HepG2 (cell line): ENCODE results near the gene LOC128125822.

Experiments used
- ATM ChIP-seq: fragments of 450-650 bp; IDR thresholded peaks from 2 replicates; pipeline ENCODE4 v1.7.1; 2017; ENCODE audit warnings: mild to moderate bottlenecking, borderline replicate concordance
- GLI4 ChIP-seq: sonication (generic); formaldehyde crosslinking; IDR thresholded peaks from 2 replicates; pipeline ENCODE4 v1.5.1; 2020; ENCODE audit warnings: missing genetic modification reagents, mild to moderate bottlenecking, moderate library complexity, borderline replicate concordance
- HES4 ChIP-seq: sonication (generic); formaldehyde crosslinking; IDR thresholded peaks from 2 replicates; pipeline ENCODE4 v1.9.0; 2021; ENCODE audit warnings: mild to moderate bottlenecking, missing genetic modification reagents, borderline replicate concordance
- HMG20A ChIP-seq: IDR thresholded peaks from 2 replicates; pipeline ENCODE4 v1.6.1; 2016; ENCODE audit warnings: borderline replicate concordance
- ISX ChIP-seq: sonication (generic); formaldehyde crosslinking; conservative IDR thresholded peaks from 2 replicates; pipeline ENCODE4 v1.5.0; 2020; ENCODE audit warnings: missing genetic modification reagents
- KLF11 ChIP-seq: IDR thresholded peaks from 2 replicates; pipeline ENCODE4 v1.6.1; 2016; ENCODE audit warnings: missing compliant biosample characterization
- MIER2 ChIP-seq: IDR thresholded peaks from 2 replicates; pipeline ENCODE4 v1.6.1; 2016; ENCODE audit warnings: missing biosample characterization, missing genetic modification reagents
- MXD1 ChIP-seq: sonication (generic); formaldehyde crosslinking; IDR thresholded peaks from 2 replicates; pipeline ENCODE4 v1.4.0; 2020; ENCODE audit warnings: mild to moderate bottlenecking, missing genetic modification reagents
- MXI1 ChIP-seq: IDR thresholded peaks from 3 replicates; pipeline ENCODE4 v1.6.1; 2012; ENCODE audit warnings: low read depth, low read length, inconsistent platforms, borderline replicate concordance
- NR2F2 ChIP-seq: IDR thresholded peaks from 2 replicates; pipeline ENCODE4 v1.6.1; 2012; ENCODE audit warnings: low read depth, inconsistent platforms, borderline replicate concordance
- NR3C1 ChIP-seq: sonication (generic); formaldehyde crosslinking; IDR thresholded peaks from 2 replicates; pipeline ENCODE4 v1.4.0; 2020; ENCODE audit warnings: missing genetic modification reagents
- PAF1 ChIP-seq: IDR thresholded peaks from 2 replicates; pipeline ENCODE4 v1.6.1; 2016; ENCODE audit warnings: missing genetic modification reagents, missing compliant biosample characterization
- RBM39 ChIP-seq: fragments of 200-400 bp; formaldehyde crosslinking; IDR thresholded peaks from one replicate; pipeline ENCODE4 v1.6.1; 2018; ENCODE audit warnings: antibody characterized with exemption, mild to moderate bottlenecking, low read depth, low read length; ENCODE audit not compliant: poor library complexity, severe bottlenecking
- RNF2 ChIP-seq: fragments of 450-650 bp; conservative IDR thresholded peaks from 2 replicates; pipeline ENCODE4 v1.6.1; 2016; ENCODE audit warnings: low read depth
- SMAD9 ChIP-seq: sonication (generic); formaldehyde crosslinking; IDR thresholded peaks from 2 replicates; pipeline ENCODE4 v1.5.1; 2020; ENCODE audit warnings: mild to moderate bottlenecking, missing genetic modification reagents
- ZBTB38 ChIP-seq: sonication (generic); formaldehyde crosslinking; IDR thresholded peaks from 2 replicates; pipeline ENCODE4 v1.5.1; 2020; ENCODE audit warnings: mild to moderate bottlenecking, missing genetic modification reagents
- ZC3H4 ChIP-seq: sonication (generic); formaldehyde crosslinking; IDR thresholded peaks from 2 replicates; pipeline ENCODE4 v1.4.0; 2020; ENCODE audit warnings: missing genetic modification reagents, borderline replicate concordance
- ZFP37 ChIP-seq: sonication (generic); formaldehyde crosslinking; IDR thresholded peaks from 2 replicates; pipeline ENCODE4 v1.4.0; 2020; ENCODE audit warnings: missing genetic modification reagents, borderline replicate concordance
- ZNF605 ChIP-seq: sonication (generic); formaldehyde crosslinking; IDR thresholded peaks from 2 replicates; pipeline ENCODE4 v1.8.0; 2022; ENCODE audit warnings: mild to moderate bottlenecking, missing genetic modification reagents
- ZNF737 ChIP-seq: sonication (generic); formaldehyde crosslinking; IDR thresholded peaks from 2 replicates; pipeline ENCODE4 v1.5.0; 2020; ENCODE audit warnings: missing genetic modification reagents, mild to moderate bottlenecking, borderline replicate concordance
- TF ChIP-seq, protein P1 (sequence below): sonication (generic); formaldehyde crosslinking; IDR thresholded peaks from 2 replicates; pipeline ENCODE4 v1.4.0; 2020; ENCODE audit warnings: low read depth, mild to moderate bottlenecking, missing genetic modification reagents
- TF ChIP-seq, protein P2 (sequence below): IDR thresholded peaks from 2 replicates; pipeline ENCODE4 v1.6.1; 2016; ENCODE audit warnings: low read depth
- TF ChIP-seq, protein P3 (sequence below): sonication (generic); formaldehyde crosslinking; IDR thresholded peaks from 2 replicates; pipeline ENCODE4 v1.4.0; 2020; ENCODE audit warnings: missing genetic modification reagents
- TF ChIP-seq, protein P4 (sequence below), 2 experiments: fragments of 450-650 bp in 1 of 2; sonication (generic) in 1 of 2; formaldehyde crosslinking; IDR thresholded peaks; 2 replicates each; pipeline versions ENCODE4 v1.5.0 to v1.8.0; 2020 to 2022; ENCODE audit warnings: mild to moderate bottlenecking in 1 of 2, missing genetic modification reagents in 1 of 2

LOC128125822 gene

GRCh38 chr6:63573076-63573898, 1.0 kb downstream of the LOC128125822 start (continued):
- TF ChIP-seq ZBTB38 (CRISPR knock-in tag) (peak; percentile 32; the same call in 1 of the 2 replicates), HMG20A (CRISPR knock-in tag) (0 out of 2 replicates have a peak, but pooled peaks have one; percentile 21), MIER2 (no peak), HES4 (peak; percentile 88; the same call in 1 of the 2 replicates), GLI4 (no peak), MXI1 (no peak), KLF11 (CRISPR knock-in tag) (no peak), RBM39 (peak; percentile 81), ISX (CRISPR knock-in tag) (peak; percentile 54; the same call in 1 of the 2 replicates), PAF1 (CRISPR knock-in tag) (peak; percentile 94), MXD1 (CRISPR knock-in tag) (peak; percentile 55; the same call in 1 of the 2 replicates), ZFP37 (CRISPR knock-in tag) (no peak), ZC3H4 (0 out of 2 replicates have a peak, but pooled peaks have one; percentile 40), ZNF737 (CRISPR knock-in tag) (no peak), NR2F2 (no peak), ATM (no peak), NR3C1 (CRISPR knock-in tag) (no peak), SMAD9 (CRISPR knock-in tag) (no peak; the same call in 1 of the 2 replicates), RNF2 (peak; percentile 65; the same call in 1 of the 2 replicates), ZNF605 (peak; percentile 91)
- TF ChIP-seq, protein P1, sequence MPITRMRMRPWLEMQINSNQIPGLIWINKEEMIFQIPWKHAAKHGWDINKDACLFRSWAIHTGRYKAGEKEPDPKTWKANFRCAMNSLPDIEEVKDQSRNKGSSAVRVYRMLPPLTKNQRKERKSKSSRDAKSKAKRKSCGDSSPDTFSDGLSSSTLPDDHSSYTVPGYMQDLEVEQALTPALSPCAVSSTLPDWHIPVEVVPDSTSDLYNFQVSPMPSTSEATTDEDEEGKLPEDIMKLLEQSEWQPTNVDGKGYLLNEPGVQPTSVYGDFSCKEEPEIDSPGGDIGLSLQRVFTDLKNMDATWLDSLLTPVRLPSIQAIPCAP, result no peak
- TF ChIP-seq, protein P2, sequence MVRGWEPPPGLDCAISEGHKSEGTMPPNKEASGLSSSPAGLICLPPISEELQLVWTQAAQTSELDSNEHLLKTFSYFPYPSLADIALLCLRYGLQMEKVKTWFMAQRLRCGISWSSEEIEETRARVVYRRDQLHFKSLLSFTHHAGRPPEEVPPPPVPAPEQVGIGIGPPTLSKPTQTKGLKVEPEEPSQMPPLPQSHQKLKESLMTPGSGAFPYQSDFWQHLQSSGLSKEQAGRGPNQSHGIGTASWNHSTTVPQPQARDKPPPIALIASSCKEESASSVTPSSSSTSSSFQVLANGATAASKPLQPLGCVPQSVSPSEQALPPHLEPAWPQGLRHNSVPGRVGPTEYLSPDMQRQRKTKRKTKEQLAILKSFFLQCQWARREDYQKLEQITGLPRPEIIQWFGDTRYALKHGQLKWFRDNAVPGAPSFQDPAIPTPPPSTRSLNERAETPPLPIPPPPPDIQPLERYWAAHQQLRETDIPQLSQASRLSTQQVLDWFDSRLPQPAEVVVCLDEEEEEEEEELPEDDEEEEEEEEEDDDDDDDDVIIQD (CRISPR knock-in tag), result peak; percentile 50; the same call in 1 of the 2 replicates
- TF ChIP-seq, protein P3, sequence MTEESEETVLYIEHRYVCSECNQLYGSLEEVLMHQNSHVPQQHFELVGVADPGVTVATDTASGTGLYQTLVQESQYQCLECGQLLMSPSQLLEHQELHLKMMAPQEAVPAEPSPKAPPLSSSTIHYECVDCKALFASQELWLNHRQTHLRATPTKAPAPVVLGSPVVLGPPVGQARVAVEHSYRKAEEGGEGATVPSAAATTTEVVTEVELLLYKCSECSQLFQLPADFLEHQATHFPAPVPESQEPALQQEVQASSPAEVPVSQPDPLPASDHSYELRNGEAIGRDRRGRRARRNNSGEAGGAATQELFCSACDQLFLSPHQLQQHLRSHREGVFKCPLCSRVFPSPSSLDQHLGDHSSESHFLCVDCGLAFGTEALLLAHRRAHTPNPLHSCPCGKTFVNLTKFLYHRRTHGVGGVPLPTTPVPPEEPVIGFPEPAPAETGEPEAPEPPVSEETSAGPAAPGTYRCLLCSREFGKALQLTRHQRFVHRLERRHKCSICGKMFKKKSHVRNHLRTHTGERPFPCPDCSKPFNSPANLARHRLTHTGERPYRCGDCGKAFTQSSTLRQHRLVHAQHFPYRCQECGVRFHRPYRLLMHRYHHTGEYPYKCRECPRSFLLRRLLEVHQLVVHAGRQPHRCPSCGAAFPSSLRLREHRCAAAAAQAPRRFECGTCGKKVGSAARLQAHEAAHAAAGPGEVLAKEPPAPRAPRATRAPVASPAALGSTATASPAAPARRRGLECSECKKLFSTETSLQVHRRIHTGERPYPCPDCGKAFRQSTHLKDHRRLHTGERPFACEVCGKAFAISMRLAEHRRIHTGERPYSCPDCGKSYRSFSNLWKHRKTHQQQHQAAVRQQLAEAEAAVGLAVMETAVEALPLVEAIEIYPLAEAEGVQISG (CRISPR knock-in tag), result peak; percentile 89; the same call in 1 of the 2 replicates
- TF ChIP-seq, protein P4, sequence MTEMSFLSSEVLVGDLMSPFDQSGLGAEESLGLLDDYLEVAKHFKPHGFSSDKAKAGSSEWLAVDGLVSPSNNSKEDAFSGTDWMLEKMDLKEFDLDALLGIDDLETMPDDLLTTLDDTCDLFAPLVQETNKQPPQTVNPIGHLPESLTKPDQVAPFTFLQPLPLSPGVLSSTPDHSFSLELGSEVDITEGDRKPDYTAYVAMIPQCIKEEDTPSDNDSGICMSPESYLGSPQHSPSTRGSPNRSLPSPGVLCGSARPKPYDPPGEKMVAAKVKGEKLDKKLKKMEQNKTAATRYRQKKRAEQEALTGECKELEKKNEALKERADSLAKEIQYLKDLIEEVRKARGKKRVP (CRISPR knock-in tag; IDR thresholded peaks at IDR 0.05), result peak in 1 of 2 experiments; percentile 65; a peak in 2 of 4 replicates
